GM12872 (cell line): Measurements from ENCODE around the gene TBL1Y.

Experiments
- TF ChIP-seq, protein P1 (sequence below): IDR thresholded peaks from 3 replicates; pipeline ENCODE4 v1.5.1; 2011; ENCODE audit warnings: low read depth, mild to moderate bottlenecking, low read length, moderate library complexity; ENCODE audit not compliant: insufficient read depth

TBL1Y gene

DNA sequence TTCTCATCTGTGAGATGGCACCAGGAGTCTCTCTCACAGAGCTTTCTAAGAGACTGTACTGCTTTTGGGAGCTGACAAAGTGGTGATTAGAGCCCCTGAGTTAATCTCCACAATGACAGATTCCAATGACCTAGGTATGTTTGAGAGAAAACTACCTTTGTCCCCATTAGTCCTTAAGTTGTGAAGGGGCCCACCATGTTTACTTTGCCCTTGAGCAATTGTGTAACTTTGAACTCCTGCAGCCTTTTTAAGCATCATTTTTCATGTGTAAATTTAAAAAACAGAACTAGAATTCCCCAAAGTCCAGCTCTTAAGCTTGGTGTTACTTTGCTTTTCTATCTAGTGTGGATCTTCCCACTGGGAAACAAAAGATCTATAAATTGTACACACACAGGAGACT is 2.9 kb downstream of the TBL1Y start:
- TF ChIP-seq, protein P1, sequence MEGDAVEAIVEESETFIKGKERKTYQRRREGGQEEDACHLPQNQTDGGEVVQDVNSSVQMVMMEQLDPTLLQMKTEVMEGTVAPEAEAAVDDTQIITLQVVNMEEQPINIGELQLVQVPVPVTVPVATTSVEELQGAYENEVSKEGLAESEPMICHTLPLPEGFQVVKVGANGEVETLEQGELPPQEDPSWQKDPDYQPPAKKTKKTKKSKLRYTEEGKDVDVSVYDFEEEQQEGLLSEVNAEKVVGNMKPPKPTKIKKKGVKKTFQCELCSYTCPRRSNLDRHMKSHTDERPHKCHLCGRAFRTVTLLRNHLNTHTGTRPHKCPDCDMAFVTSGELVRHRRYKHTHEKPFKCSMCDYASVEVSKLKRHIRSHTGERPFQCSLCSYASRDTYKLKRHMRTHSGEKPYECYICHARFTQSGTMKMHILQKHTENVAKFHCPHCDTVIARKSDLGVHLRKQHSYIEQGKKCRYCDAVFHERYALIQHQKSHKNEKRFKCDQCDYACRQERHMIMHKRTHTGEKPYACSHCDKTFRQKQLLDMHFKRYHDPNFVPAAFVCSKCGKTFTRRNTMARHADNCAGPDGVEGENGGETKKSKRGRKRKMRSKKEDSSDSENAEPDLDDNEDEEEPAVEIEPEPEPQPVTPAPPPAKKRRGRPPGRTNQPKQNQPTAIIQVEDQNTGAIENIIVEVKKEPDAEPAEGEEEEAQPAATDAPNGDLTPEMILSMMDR = no peak

GRCh38 chrY:6921061-6921460 is 10.6 kb downstream of the TBL1Y start:
- TF ChIP-seq, protein P1 = no peak

- TF ChIP-seq, protein P1 = no peak
Measured at GRCh38 chrY:6928265-6928664, 17.8 kb downstream of the TBL1Y start.

DNA sequence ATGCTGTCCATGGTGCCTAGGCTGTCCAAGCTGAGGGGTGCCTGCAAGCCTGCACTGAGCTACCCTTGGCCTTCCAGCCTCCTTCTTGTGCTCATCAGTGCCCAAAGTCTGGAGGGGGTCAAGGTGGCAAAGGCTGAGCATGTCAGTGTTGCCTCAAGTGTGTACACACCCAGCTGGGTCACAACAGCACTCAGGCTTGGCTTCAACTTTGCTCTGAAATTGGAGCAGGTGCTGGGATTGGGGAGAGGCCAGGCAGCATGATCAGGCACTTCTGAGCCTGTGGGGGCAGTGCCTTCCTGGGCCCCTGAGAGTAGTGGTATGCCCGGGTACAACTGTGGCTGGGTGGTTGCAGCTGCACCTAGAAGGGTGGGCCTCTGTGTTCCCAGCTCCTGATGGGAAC is 18.7 kb downstream of the TBL1Y start:
- TF ChIP-seq, protein P1 = no peak

- TF ChIP-seq, protein P1 = no peak
Measured at GRCh38 chrY:6931779-6932396, 21.4 kb downstream of the TBL1Y start.

- TF ChIP-seq, protein P1 = no peak
Measured at GRCh38 chrY:6935497-6935896, 25.0 kb downstream of the TBL1Y start.

- TF ChIP-seq, protein P1 = no peak
Measured at GRCh38 chrY:6947695-6948094, 37.2 kb downstream of the TBL1Y start.
